Cardiac fibroblast (primary cell): Measurements from ENCODE around the gene KCTD11.
"Not testable (repeated sequence)": the region's sequence is repeated elsewhere in the genome, so short reads cannot be mapped to it uniquely, and the experiment has no call there.

Experiments
- DNase-seq, 2 donors: peaks; one replicate each; pipeline versions ENCODE4 v3.0.0 to v3.0.0-alpha.2; 2010; ENCODE audit warnings: low read depth in 2 of 2
- H3K4me3 ChIP-seq, 2 donors: replicated peaks in 1 of 2; 1 replicate in 1 of 2; 2 replicates in 1 of 2; pipeline ENCODE4 v1.5.1; 2011; ENCODE audit warnings: low read depth in 2 of 2, low read length in 2 of 2, mild to moderate bottlenecking in 2 of 2, moderate library complexity in 1 of 2
- CTCF ChIP-seq: IDR thresholded peaks from one replicate; pipeline ENCODE4 v1.5.1; 2011; ENCODE audit warnings: low read depth, mild to moderate bottlenecking, low read length, inconsistent platforms

Gene KCTD11

GRCh38 chr17:7329374-7329996 lies 22.5 kb upstream of the KCTD11 start:
- peak; percentile 100 for DNase-seq
- TF ChIP-seq CTCF = no peak
- peak overlapping the region; percentile 89 to 90 for H3K4me3 ChIP-seq

- H3K4me3 ChIP-seq = peak overlapping the region; percentile 89 to 90
- peak; percentile 77 to 82 for DNase-seq
- TF ChIP-seq CTCF = no peak
Measured at GRCh38 chr17:7329997-7330637, 21.8 kb upstream of the KCTD11 start.

- no peak for DNase-seq
- H3K4me3 ChIP-seq = peak overlapping the region; percentile 89 to 90
- TF ChIP-seq CTCF = no peak
Measured at GRCh38 chr17:7330638-7331015, 21.3 kb upstream of the KCTD11 start.

GRCh38 chr17:7332111-7332510 lies 19.9 kb upstream of the KCTD11 start:
- no peak overlapping the region for H3K4me3 ChIP-seq
- no peak for DNase-seq
- TF ChIP-seq CTCF = no peak

GRCh38 chr17:7332600-7333069 lies 19.3 kb upstream of the KCTD11 start:
- not testable (repeated sequence) for DNase-seq, H3K4me3 ChIP-seq

- no peak for TF ChIP-seq CTCF
Measured at GRCh38 chr17:7334938-7335538, 16.9 kb upstream of the KCTD11 start.

GRCh38 chr17:7335765-7336164 lies 16.2 kb upstream of the KCTD11 start:
- not testable (repeated sequence) for H3K4me3 ChIP-seq, DNase-seq

More at GRCh38 chr17:7334938-7335538, 16.9 kb upstream of the KCTD11 start:
- DNase-seq = no peak
- no peak overlapping the region for H3K4me3 ChIP-seq
